A549 (cell line): Measurements from ENCODE around the gene ASF1A. TPM values are rescaled to one million over a fixed set of nuclear protein-coding genes. Genes with fewer than 3 reads are reported as not detected.

Experiments
- ATAC-seq, 2 experiments: fragments of 200-7000 bp in 1 of 2; fragments of >200 bp in 1 of 2; cut with Nextera tagmentation in 1 of 2; cut with Tn5 transposase in 1 of 2; 3 replicates each; pipeline versions ENCODE4 v1.8.0 to v1.9.1; 2018 to 2020; ENCODE audit warnings: mild to moderate bottlenecking in 1 of 2, moderate library complexity in 1 of 2
- CTCF ChIA-PET: fragments of 300-600 bp; sonication (Branson Sonifier 250); formaldehyde crosslinking; extraction: SDS; loops from one replicate; lab custom pipeline; 2021; ENCODE audit warnings: antibody characterized with exemption, inconsistent platforms; lab: Yijun Ruan, JAX
- POLR2A ChIA-PET: fragments of 350-600 bp; formaldehyde crosslinking; extraction: SDS; loops from one replicate; lab custom pipeline; 2021; ENCODE audit warnings: antibody characterized with exemption, inconsistent platforms; lab: Yijun Ruan, JAX
- DNase-seq, 2 experiments: peaks; one replicate each; pipeline versions ENCODE4 v3.0.0 to v3.0.0-alpha.2; 2011 to 2016; ENCODE audit warnings: low read depth in 1 of 2, low spot score in 1 of 2
- FAIRE-seq: peaks from 2 replicates; lab custom pipeline; 2011; peaks lifted over from hg19 to GRCh38; lab: Jason Lieb, UNC
- H3K27ac ChIP-seq, 2 experiments: fragments of >200 bp; sonication (Bioruptor Twin); formaldehyde crosslinking; 3 replicates each; pipeline ENCODE4 v1.5.1; 2016 to 2017
- H3K4me1 ChIP-seq: fragments of >200 bp; sonication (Bioruptor Twin); formaldehyde crosslinking; 3 replicates; pipeline ENCODE4 v1.6.1; 2016
- H3K4me2 ChIP-seq: fragments of >200 bp; sonication (Bioruptor Twin); formaldehyde crosslinking; 3 replicates; pipeline ENCODE4 v1.6.1; 2016
- H3K4me3 ChIP-seq: fragments of >200 bp; sonication (Bioruptor Twin); formaldehyde crosslinking; 3 replicates; pipeline ENCODE4 v1.5.1; 2016
- H3K9me3 ChIP-seq: fragments of >200 bp; sonication (Bioruptor Twin); formaldehyde crosslinking; 3 replicates; pipeline ENCODE4 v1.6.1; 2016
- BHLHE40 ChIP-seq: IDR thresholded peaks from 2 replicates; pipeline ENCODE4 v1.6.1; 2012; ENCODE audit warnings: low read depth, low read length, inconsistent platforms
- E2F6 ChIP-seq: IDR thresholded peaks from 2 replicates; pipeline ENCODE4 v1.6.1; 2012; ENCODE audit warnings: low read depth, borderline replicate concordance
- EP300 ChIP-seq, 2 experiments: fragments of >200 bp; sonication (Bioruptor Twin); formaldehyde crosslinking; IDR thresholded peaks; 2 replicates in 1 of 2; 3 replicates in 1 of 2; pipeline ENCODE4 v1.6.1; 2016 to 2017
- FOSB ChIP-seq: fragments of 250-450 bp; sonication (Bioruptor Pico); IDR thresholded peaks from 2 replicates; pipeline ENCODE4 v1.5.0; 2020; ENCODE audit warnings: mild to moderate bottlenecking, moderate library complexity
- FOSL2 ChIP-seq, 2 experiments: fragments of 450-650 bp in 1 of 2; fragments of >200 bp in 1 of 2; sonication (Bioruptor Twin) in 1 of 2; formaldehyde crosslinking; IDR thresholded peaks; 2 replicates each; pipeline versions ENCODE4 v1.5.0 to v1.6.1; 2016 to 2020; ENCODE audit warnings: mild to moderate bottlenecking in 1 of 2, moderate library complexity in 1 of 2
- HDAC2 ChIP-seq: fragments of 200-600 bp; sonication (generic); IDR thresholded peaks from 2 replicates; pipeline ENCODE4 v1.6.1; 2016
- HOXB5 ChIP-seq: fragments of 250-450 bp; sonication (Bioruptor Pico); IDR thresholded peaks from 2 replicates; pipeline ENCODE4 v1.5.0; 2020; ENCODE audit warnings: mild to moderate bottlenecking, moderate library complexity
- JUN ChIP-seq, 2 experiments: fragments of >200 bp; sonication (Bioruptor Twin); formaldehyde crosslinking; IDR thresholded peaks; 2 replicates in 1 of 2; 3 replicates in 1 of 2; pipeline ENCODE4 v1.6.1; 2016 to 2017
- NPAS2 ChIP-seq: fragments of 250-450 bp; sonication (Bioruptor Pico); IDR thresholded peaks from 2 replicates; pipeline ENCODE4 v1.8.0; 2022; ENCODE audit warnings: mild to moderate bottlenecking, moderate library complexity, borderline replicate concordance
- NR3C1 ChIP-seq: fragments of >200 bp; sonication (Bioruptor Twin); formaldehyde crosslinking; IDR thresholded peaks from 3 replicates; pipeline ENCODE4 v1.6.1; 2017
- PHF8 ChIP-seq: fragments of 200-600 bp; sonication (generic); IDR thresholded peaks from 2 replicates; pipeline ENCODE4 v1.6.1; 2016; ENCODE audit warnings: low read depth, mild to moderate bottlenecking, antibody characterized with exemption, moderate library complexity, borderline replicate concordance
- POLR2A ChIP-seq: IDR thresholded peaks from 2 replicates; pipeline ENCODE4 v1.6.1; 2012; ENCODE audit warnings: mild to moderate bottlenecking, low read length
- RFX5 ChIP-seq: fragments of 450-650 bp; IDR thresholded peaks from 2 replicates; pipeline ENCODE4 v1.7.1; 2014; ENCODE audit warnings: antibody characterized with exemption, mild to moderate bottlenecking, moderate library complexity
- SMC3 ChIP-seq: fragments of >200 bp; sonication (Bioruptor Twin); formaldehyde crosslinking; IDR thresholded peaks from 3 replicates; pipeline ENCODE4 v1.6.1; 2018; ENCODE audit warnings: inconsistent platforms
- TFCP2L1 ChIP-seq: fragments of 250-450 bp; sonication (Bioruptor Pico); IDR thresholded peaks from 2 replicates; pipeline ENCODE4 v1.5.0; 2021; ENCODE audit warnings: mild to moderate bottlenecking
- ZSCAN20 ChIP-seq: fragments of 250-450 bp; sonication (Bioruptor Pico); IDR thresholded peaks from 2 replicates; pipeline ENCODE4 v1.8.0; 2022; ENCODE audit warnings: mild to moderate bottlenecking, moderate library complexity
- WGBS: methylation state at CpG from one replicate; pipeline ENCODE4 v1.1.6; 2017; ENCODE audit errors: missing lambda C conversion rate; 5-methylcytosine and 5-hydroxymethylcytosine counted together
- polyA plus RNA-seq, 4 experiments: library from polyadenylated mRNA; depleted of rRNA in 3 of 4; stranded (reverse); fragments of >200 nt; fragmentation: RNase III in 1 of 4; extraction: RNeasy Plus Mini Kit Qiagen cat#74134 plus additional on column Dnase treatment in 1 of 4; gene quantifications; 2 replicates in 3 of 4; 3 replicates in 1 of 4; pipeline ENCODE4 v1.2.3, GENCODE V29; 2011 to 2017
- TF ChIP-seq, protein P1 (sequence below): fragments of >200 bp; sonication (Bioruptor Twin); formaldehyde crosslinking; IDR thresholded peaks from 3 replicates; pipeline ENCODE4 v1.6.1; 2016
- TF ChIP-seq, protein P2 (sequence below): IDR thresholded peaks from 2 replicates; pipeline ENCODE4 v1.6.1; 2012
- TF ChIP-seq, protein P3 (sequence below): fragments of 250-450 bp; sonication (Bioruptor Pico); IDR thresholded peaks from 2 replicates; pipeline ENCODE4 v1.5.0; 2021; ENCODE audit warnings: mild to moderate bottlenecking, moderate library complexity, borderline replicate concordance

Gene ASF1A
- polyA plus RNA-seq, 2 of the 4 experiments (the other 2 are of a cell fraction), result 12.2 to 24.6 TPM

DNA sequence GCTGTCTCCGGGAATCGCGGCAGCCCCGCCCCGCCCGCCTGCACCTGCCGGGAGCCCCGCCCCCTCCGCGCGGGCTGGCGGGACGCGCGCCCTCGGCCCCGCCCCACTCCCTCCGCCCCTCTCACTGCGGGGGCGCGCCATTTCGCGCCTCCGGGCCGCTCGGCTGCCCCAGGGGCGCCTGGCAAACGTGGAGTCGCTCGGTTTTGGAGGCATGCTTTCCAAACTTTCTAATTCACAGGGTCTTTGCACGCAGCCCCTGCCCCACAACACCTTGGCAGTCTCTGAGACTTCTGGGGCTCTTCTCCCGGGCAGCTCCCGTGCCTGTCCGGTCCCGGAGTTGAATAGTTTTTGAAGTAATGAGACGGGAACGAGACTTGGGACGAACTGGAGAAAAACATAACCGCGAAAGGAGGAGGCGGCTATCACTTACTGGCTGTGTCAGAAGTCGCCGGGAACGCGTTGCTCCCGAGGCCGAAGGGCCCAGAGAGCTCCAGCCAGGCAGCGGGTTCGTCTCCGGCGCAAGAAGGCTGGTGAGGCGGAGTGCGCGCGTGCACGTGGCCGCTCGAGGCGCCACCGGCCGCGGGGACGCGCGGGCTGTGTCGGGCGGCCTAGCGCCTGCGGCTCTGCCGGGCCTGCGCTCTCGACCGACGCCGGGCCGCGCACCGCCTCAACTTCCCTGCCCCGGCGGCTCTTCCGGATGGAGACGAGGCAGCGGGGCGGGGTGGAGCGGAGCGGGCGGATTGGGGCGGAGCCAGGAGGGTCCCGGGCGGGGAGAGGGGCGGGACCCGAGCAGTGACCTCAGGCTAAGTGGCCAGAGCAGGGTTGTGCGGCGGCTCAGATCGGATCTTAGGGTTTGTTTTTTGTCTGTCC is 40.7 kb downstream of the ASF1A start, which contains the start of gene MCM9:
Gene MCM9, minus strand, starts transcription at position 699 of the 870 bp plus-strand sequence. CDS start 3,436 bp downstream, outside the sequence.
- ATAC-seq (peak; percentile 98), DNase-seq (peak; percentile 72 to 76), FAIRE-seq (no peak)
- H3K4me3 ChIP-seq, result peak within 1 kb of the TSS; percentile 68
- peak within 1 kb of the TSS; percentile 84 to 94 for H3K27ac ChIP-seq
- no peaks in the 10 kb centered on the region for H3K9me3 ChIP-seq
- ChIA-PET POLR2A (interaction anchor here (0.5 kb wide), 1 partner anchor 57 kb away, joined by 4 read pairs; no protein-coding TSS in a partner anchor), CTCF (interaction anchor here (0.6 kb wide), 1 partner anchor 29 kb away, joined by 3 read pairs; no protein-coding TSS in a partner anchor)
- 3% methylated on average over 24 of the region's 95 CpGs for WGBS
- peak within 1 kb of the TSS; percentile 87 for H3K4me2 ChIP-seq
- TF ChIP-seq, protein P1, sequence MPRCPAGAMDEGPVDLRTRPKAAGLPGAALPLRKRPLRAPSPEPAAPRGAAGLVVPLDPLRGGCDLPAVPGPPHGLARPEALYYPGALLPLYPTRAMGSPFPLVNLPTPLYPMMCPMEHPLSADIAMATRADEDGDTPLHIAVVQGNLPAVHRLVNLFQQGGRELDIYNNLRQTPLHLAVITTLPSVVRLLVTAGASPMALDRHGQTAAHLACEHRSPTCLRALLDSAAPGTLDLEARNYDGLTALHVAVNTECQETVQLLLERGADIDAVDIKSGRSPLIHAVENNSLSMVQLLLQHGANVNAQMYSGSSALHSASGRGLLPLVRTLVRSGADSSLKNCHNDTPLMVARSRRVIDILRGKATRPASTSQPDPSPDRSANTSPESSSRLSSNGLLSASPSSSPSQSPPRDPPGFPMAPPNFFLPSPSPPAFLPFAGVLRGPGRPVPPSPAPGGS, result 0 out of 3 replicates have a peak, but pooled peaks have one; percentile 19
- peak; percentile 46; the same call in 1 of the 2 replicates for TF ChIP-seq E2F6
- no peak for TF ChIP-seq NPAS2 (CRISPR knock-in tag)
- 0 out of 5 replicates have a peak, but pooled peaks of 1 of the 2 experiments have one; percentile 28 for TF ChIP-seq JUN (IDR thresholded peaks at IDR 0.05)
- TF ChIP-seq PHF8, result peak; percentile 89
- no peak for TF ChIP-seq HOXB5
- no peak for TF ChIP-seq NR3C1
- TF ChIP-seq, protein P2, sequence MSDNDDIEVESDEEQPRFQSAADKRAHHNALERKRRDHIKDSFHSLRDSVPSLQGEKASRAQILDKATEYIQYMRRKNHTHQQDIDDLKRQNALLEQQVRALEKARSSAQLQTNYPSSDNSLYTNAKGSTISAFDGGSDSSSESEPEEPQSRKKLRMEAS, result peak; percentile 61; the same call in 1 of the 2 replicates
- TF ChIP-seq POLR2A, result peak; percentile 45
- peaks cover 6% of the 10 kb centered on the region; the same call in 2 of the 3 replicates for H3K4me1 ChIP-seq

- Histone ChIP-seq H3K4me1 (peaks cover 6% of the 10 kb centered on the region; the same call in 2 of the 3 replicates), H3K4me3 (peak overlapping the region; percentile 68), H3K27ac (peak overlapping the region; percentile 84 to 94), H3K4me2 (peak overlapping the region; percentile 87), H3K9me3 (no peaks in the 10 kb centered on the region)
- ChIA-PET POLR2A (no interaction called here), CTCF (no interaction called here)
- TF ChIP-seq SMC3, result no peak
- no peak for TF ChIP-seq TFCP2L1 (CRISPR knock-in tag)
- TF ChIP-seq, protein P3, sequence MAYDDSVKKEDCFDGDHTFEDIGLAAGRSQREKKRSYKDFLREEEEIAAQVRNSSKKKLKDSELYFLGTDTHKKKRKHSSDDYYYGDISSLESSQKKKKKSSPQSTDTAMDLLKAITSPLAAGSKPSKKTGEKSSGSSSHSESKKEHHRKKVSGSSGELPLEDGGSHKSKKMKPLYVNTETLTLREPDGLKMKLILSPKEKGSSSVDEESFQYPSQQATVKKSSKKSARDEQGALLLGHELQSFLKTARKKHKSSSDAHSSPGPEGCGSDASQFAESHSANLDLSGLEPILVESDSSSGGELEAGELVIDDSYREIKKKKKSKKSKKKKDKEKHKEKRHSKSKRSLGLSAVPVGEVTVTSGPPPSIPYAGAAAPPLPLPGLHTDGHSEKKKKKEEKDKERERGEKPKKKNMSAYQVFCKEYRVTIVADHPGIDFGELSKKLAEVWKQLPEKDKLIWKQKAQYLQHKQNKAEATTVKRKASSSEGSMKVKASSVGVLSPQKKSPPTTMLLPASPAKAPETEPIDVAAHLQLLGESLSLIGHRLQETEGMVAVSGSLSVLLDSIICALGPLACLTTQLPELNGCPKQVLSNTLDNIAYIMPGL (CRISPR knock-in tag), result no peak
- TF ChIP-seq FOSL2 (IDR thresholded peaks at IDR 0.05), result no peak
- TF ChIP-seq FOSL2 (CRISPR knock-in tag; IDR thresholded peaks at IDR 0.05), result no peak
- TF ChIP-seq EP300 (IDR thresholded peaks at IDR 0.05), result no peak
- TF ChIP-seq BHLHE40, result no peak
- TF ChIP-seq PHF8, result no peak
- DNase-seq (no peak), ATAC-seq (peak in 1 of 2 experiments; percentile 6; a peak in 3 of 6 replicates), FAIRE-seq (no peak)
- 89% methylated on average over 1 of the region's 1 CpG for WGBS
Measured at GRCh38 chr6:118935331-118935668, 41.3 kb downstream of the ASF1A start.

DNA sequence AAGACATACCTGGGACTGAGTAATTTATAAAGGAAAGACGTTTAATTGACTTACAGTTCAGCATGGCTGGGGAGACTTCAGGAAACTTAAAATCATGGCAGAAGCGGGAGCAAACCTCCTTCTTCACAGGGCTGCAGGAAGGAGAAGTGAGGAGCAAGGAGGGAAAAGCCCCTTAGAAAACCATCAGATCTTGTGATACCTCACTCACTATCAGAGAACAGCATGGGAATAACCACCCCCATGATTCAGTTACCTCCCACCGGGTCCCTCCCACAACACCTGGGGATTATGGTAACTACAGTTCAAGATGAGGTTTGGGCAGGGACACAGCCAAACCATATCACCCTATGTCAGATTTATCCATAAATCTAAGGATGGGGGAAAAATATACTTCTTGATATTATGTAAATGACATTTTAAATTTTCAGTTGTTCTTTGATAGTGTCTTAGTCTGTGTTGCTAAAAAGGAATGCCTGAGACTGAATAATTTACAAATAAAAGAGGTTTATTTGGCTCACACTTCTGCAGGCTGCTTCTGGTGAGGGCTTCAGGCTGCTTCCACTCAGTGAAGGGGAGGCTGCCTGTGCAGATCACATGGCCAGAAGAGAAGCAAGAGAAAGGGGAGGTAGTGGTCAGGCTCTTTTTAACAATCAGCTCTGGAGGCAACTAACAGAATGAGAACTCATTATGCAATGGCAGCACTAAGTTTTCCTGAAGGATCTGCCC is 42.2 kb downstream of the ASF1A start:
- Histone ChIP-seq H3K27ac (no peak overlapping the region), H3K9me3 (no peaks in the 10 kb centered on the region), H3K4me3 (no peak overlapping the region), H3K4me1 (peaks cover 6% of the 10 kb centered on the region; the same call in 2 of the 3 replicates), H3K4me2 (no peak overlapping the region; the same call in 2 of the 3 replicates)
- 83% methylated on average over 3 of the region's 3 CpGs for WGBS
- no peak for ATAC-seq
- POLR2A ChIA-PET, result no interaction called here
- CTCF ChIA-PET, result no interaction called here
- TF ChIP-seq HDAC2 (no peak), ZSCAN20 (CRISPR knock-in tag) (no peak), RFX5 (no peak), NPAS2 (CRISPR knock-in tag) (no peak), HOXB5 (no peak), FOSB (no peak)
- FAIRE-seq, result no peak
- DNase-seq, result no peak
